B cell (primary cell): ENCODE results near the gene EPS8L3. TPM values are rescaled to one million over a fixed set of nuclear protein-coding genes. Genes with fewer than 3 reads are reported as not detected.

Source experiments
- ATAC-seq: fragments of 200-7000 bp; cut with Tn5 transposase; one replicate; pipeline ENCODE4 v1.10.0; 2021; ENCODE audit warnings: low read depth, mild to moderate bottlenecking, moderate number of reproducible peaks, moderate library complexity
- CTCF ChIA-PET: fragments of 350-600 bp; sonication (Branson Sonifier 250); formaldehyde crosslinking; loops from one replicate; lab custom pipeline; 2021; ENCODE audit warnings: antibody characterized with exemption, inconsistent platforms; lab: Charles Lee
- POLR2A ChIA-PET: fragments of 350-600 bp; sonication (Branson Sonifier 250); formaldehyde crosslinking; loops from one replicate; lab custom pipeline; 2021; ENCODE audit warnings: antibody characterized with exemption; lab: Charles Lee
- DNase-seq: peaks from one replicate; pipeline ENCODE4 v3.0.0; 2013
- H2AFZ ChIP-seq: 2 replicates; pipeline ENCODE4 v1.6.1; 2012; ENCODE audit warnings: mild to moderate bottlenecking, low read depth, low read length; ENCODE audit not compliant: insufficient read depth, poor library complexity, severe bottlenecking
- H3K27ac ChIP-seq, 2 donors: 1 replicate in 1 of 2; 2 replicates in 1 of 2; pipeline ENCODE4 v1.5.1; 2012 to 2013; ENCODE audit warnings: low read length in 2 of 2, mild to moderate bottlenecking in 2 of 2, moderate library complexity in 1 of 2
- H3K27me3 ChIP-seq, 4 experiments: fragments of 200-600 bp in 1 of 4; sonication (generic) in 1 of 4; replicated peaks in 1 of 4; 1 replicate in 2 of 4; 2 replicates in 2 of 4; pipeline versions ENCODE4 v1.6.1 to v1.7.0; 2013 to 2016; ENCODE audit warnings: low read length in 3 of 4, mild to moderate bottlenecking in 2 of 4, mixed read lengths in 1 of 4, moderate library complexity in 1 of 4; ENCODE audit not compliant: insufficient read depth in 4 of 4, control insufficient read depth in 3 of 4; ENCODE audit errors: control extremely low read depth in 1 of 4
- H3K36me3 ChIP-seq, 2 experiments: replicated peaks in 1 of 2; 1 replicate in 1 of 2; 2 replicates in 1 of 2; pipeline versions ENCODE4 v1.6.1 to v1.7.1; 2013; ENCODE audit warnings: low read length in 1 of 2; ENCODE audit not compliant: insufficient read depth in 2 of 2, control insufficient read depth in 1 of 2; ENCODE audit errors: control extremely low read depth in 1 of 2, extremely low read depth in 1 of 2
- H3K4me1 ChIP-seq, 2 donors: fragments of 200-600 bp in 1 of 2; sonication (generic) in 1 of 2; 1 replicate in 1 of 2; 2 replicates in 1 of 2; pipeline versions ENCODE4 v1.5.1 to v1.6.1; 2013 to 2017; ENCODE audit warnings: low read length in 2 of 2; ENCODE audit not compliant: control insufficient read depth in 2 of 2, insufficient read depth in 2 of 2
- H3K4me2 ChIP-seq: replicated peaks from 2 replicates; pipeline ENCODE3; 2012; ENCODE audit warnings: mild to moderate bottlenecking, low read depth, low read length; ENCODE audit not compliant: poor library complexity, severe bottlenecking
- H3K4me3 ChIP-seq, 5 experiments: fragments of 200-600 bp in 1 of 5; sonication (generic) in 1 of 5; 1 replicate in 3 of 5; 2 replicates in 2 of 5; pipeline versions ENCODE4 v1.5.1 to v1.7.0; 2011 to 2016; ENCODE audit warnings: low read length in 4 of 5, mild to moderate bottlenecking in 4 of 5, low read depth in 2 of 5, control low read depth in 1 of 5, moderate library complexity in 1 of 5; ENCODE audit not compliant: insufficient read depth in 1 of 5; ENCODE audit errors: control extremely low read depth in 1 of 5, extremely low read depth in 1 of 5
- H3K79me2 ChIP-seq: fragments of 200-600 bp; sonication (generic); one replicate; pipeline ENCODE4 v1.6.0; 2016; ENCODE audit warnings: low read length; ENCODE audit not compliant: control insufficient read depth, insufficient read depth
- H3K9ac ChIP-seq: fragments of 200-600 bp; sonication (generic); 2 replicates; pipeline ENCODE4 v1.6.1; 2017; ENCODE audit warnings: mild to moderate bottlenecking, low read length, moderate library complexity
- H3K9me3 ChIP-seq, 3 donors: one replicate each; pipeline versions ENCODE4 v1.6.1 to v1.7.1; 2013; ENCODE audit warnings: low read length in 2 of 3; ENCODE audit not compliant: control insufficient read depth in 2 of 3, insufficient read depth in 1 of 3; ENCODE audit errors: control extremely low read depth in 1 of 3
- H4K20me1 ChIP-seq: 2 replicates; pipeline ENCODE4 v1.6.0; 2012; ENCODE audit warnings: mild to moderate bottlenecking, low read length; ENCODE audit not compliant: insufficient read depth, control insufficient read depth, poor library complexity, severe bottlenecking
- H3K27ac Mint-ChIP-seq: one replicate; pipeline ENCODE4 v1.8.0; 2021; ENCODE audit warnings: mixed read lengths
- H3K27me3 Mint-ChIP-seq: one replicate; pipeline ENCODE4 v1.8.0; 2021; ENCODE audit warnings: mixed read lengths
- H3K4me1 Mint-ChIP-seq: one replicate; pipeline ENCODE4 v1.8.0; 2021; ENCODE audit warnings: mixed read lengths
- H3K4me3 Mint-ChIP-seq: one replicate; pipeline ENCODE4 v1.8.0; 2021; ENCODE audit warnings: mixed read lengths
- H3K9me3 Mint-ChIP-seq: one replicate; pipeline ENCODE4 v1.8.0; 2022; ENCODE audit warnings: mixed read lengths; ENCODE audit not compliant: insufficient read depth
- EZH2 ChIP-seq: IDR thresholded peaks from 2 replicates; pipeline ENCODE4 v1.6.1; 2012; ENCODE audit warnings: borderline replicate concordance, low read depth, mild to moderate bottlenecking, moderate library complexity, low read length; ENCODE audit not compliant: insufficient read depth, poor library complexity, severe bottlenecking
- whole genome bisulfite sequencing: methylation state at CpG from one replicate; pipeline ENCODE4 v1.1.5; 2013; ENCODE audit warnings: missing lambda C conversion rate; ENCODE audit not compliant: insufficient coverage; 5-methylcytosine and 5-hydroxymethylcytosine counted together
- intact Hi-C: fragments of 100-400 bp; cut with micrococcal nuclease; formaldehyde crosslinking; loops from one replicate; pipeline ENCODE4 v1.10.0; 2022
- polyA plus RNA-seq: library from polyadenylated mRNA; depleted of rRNA; stranded (reverse); fragments of >200 nt; gene quantifications from 2 replicates; pipeline ENCODE4 v1.2.3, GENCODE V29; 2012
- total RNA-seq, 2 donors: library from RNA; stranded (reverse); fragments of 120-200 nt in 1 of 2; gene quantifications; 1 replicate in 1 of 2; 2 replicates in 1 of 2; pipeline versions ENCODE4 v1.2.3 to v1.2.4, GENCODE V29; 2013 to 2022
- TF ChIP-seq, protein P1 (sequence below): fragments of 200-600 bp; IDR thresholded peaks from one replicate; pipeline ENCODE4 v1.8.0; 2022; ENCODE audit warnings: antibody characterized with exemption, mild to moderate bottlenecking

Gene EPS8L3
- total and polyA plus RNA-seq, 2 donors (not counting 1 experiment from before 2014, with no cell fraction given): not detected

DNA sequence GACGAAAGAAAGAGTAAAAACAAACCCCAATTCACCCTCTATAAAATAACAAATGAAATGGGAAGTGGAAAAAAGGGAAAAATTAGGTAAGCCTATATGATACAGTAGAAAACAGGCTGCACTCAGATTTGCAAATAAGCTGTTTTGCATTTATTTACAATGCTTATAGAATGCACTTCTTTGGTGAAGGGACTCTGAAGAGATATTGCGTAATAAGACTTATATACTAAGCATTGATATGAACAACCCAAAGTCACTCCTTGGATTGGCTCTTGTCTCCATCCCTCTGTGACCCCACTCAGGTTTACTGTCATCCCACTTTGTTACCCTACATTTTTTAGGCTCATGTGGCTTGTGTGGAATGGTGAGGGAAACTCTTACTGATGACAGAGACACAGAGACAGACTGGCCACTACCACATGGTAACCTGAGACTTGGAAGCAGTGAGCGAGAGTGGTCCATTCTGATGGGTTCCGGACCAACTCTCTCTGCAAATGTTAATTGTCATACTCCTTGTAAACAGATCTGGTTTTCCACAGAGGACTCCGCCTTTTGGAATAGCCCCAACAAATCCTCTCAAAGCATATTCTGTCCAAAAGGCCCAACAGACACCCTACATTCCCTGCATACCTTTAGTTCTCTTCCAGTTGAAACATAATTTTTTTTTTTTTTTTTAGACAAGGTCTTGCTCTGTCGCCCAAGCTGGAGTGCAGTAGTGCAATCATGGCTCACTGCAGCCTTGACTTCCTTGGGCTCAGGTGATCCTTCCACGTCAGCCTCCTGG, 40.6 kb downstream of the EPS8L3 start:
- WGBS: 100% methylated on average over 4 of the region's 7 CpGs
- ChIA-PET CTCF (no interaction called here), POLR2A (no interaction called here)
- H3K9me3 Mint-ChIP-seq: no peaks in the 10 kb centered on the region
- no peak for ATAC-seq
- Histone ChIP-seq H4K20me1 (no peaks in the 10 kb centered on the region), H3K9me3 (no peaks in the 10 kb centered on the region), H3K4me1 (no peaks in the 10 kb centered on the region), H3K4me2 (no peak overlapping the region), H3K27ac (no peak overlapping the region), H3K27me3 (no peaks in the 10 kb centered on the region), H3K36me3 (no peaks in the 10 kb centered on the region), H3K9ac (no peak overlapping the region), H3K79me2 (no peaks in the 10 kb centered on the region), H2AFZ (no peak overlapping the region), H3K4me3 (no peak overlapping the region)
- H3K27ac Mint-ChIP-seq: no peak overlapping the region
- intact Hi-C loops: no loop called here
- no peaks in the 10 kb centered on the region for H3K4me1 Mint-ChIP-seq
- no peak overlapping the region for H3K4me3 Mint-ChIP-seq
- H3K27me3 Mint-ChIP-seq: peaks cover 18% of the 10 kb centered on the region
- TF ChIP-seq EZH2: no peak
- TF ChIP-seq, protein P1, sequence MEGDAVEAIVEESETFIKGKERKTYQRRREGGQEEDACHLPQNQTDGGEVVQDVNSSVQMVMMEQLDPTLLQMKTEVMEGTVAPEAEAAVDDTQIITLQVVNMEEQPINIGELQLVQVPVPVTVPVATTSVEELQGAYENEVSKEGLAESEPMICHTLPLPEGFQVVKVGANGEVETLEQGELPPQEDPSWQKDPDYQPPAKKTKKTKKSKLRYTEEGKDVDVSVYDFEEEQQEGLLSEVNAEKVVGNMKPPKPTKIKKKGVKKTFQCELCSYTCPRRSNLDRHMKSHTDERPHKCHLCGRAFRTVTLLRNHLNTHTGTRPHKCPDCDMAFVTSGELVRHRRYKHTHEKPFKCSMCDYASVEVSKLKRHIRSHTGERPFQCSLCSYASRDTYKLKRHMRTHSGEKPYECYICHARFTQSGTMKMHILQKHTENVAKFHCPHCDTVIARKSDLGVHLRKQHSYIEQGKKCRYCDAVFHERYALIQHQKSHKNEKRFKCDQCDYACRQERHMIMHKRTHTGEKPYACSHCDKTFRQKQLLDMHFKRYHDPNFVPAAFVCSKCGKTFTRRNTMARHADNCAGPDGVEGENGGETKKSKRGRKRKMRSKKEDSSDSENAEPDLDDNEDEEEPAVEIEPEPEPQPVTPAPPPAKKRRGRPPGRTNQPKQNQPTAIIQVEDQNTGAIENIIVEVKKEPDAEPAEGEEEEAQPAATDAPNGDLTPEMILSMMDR: no peak
- no peak for DNase-seq

GRCh38 chr1:109721971-109722370, 41.8 kb downstream of the EPS8L3 start:
- H3K27me3 ChIP-seq: no peaks in the 10 kb centered on the region
- H3K27me3 Mint-ChIP-seq: peaks cover 18% of the 10 kb centered on the region
- no peak overlapping the region for H3K4me3 ChIP-seq
- no peaks in the 10 kb centered on the region for H3K4me1 ChIP-seq
- ATAC-seq: no peak
- WGBS: no CpG with 5 or more reads among the region's 1 CpG
- H3K4me2 ChIP-seq: no peak overlapping the region
- CTCF ChIA-PET: no interaction called here
- no peaks in the 10 kb centered on the region for H3K9me3 ChIP-seq
- H3K27ac Mint-ChIP-seq: no peak overlapping the region
- H3K79me2 ChIP-seq: no peaks in the 10 kb centered on the region
- POLR2A ChIA-PET: no interaction called here
- no peak overlapping the region for H2AFZ ChIP-seq
- no peaks in the 10 kb centered on the region for H4K20me1 ChIP-seq
- no peak for DNase-seq
- H3K36me3 ChIP-seq: no peaks in the 10 kb centered on the region
- no peak overlapping the region for H3K9ac ChIP-seq
- no peak overlapping the region for H3K27ac ChIP-seq
- H3K9me3 Mint-ChIP-seq: no peaks in the 10 kb centered on the region
- intact Hi-C loops: no loop called here
- TF ChIP-seq, protein P1: no peak
- no peak for TF ChIP-seq EZH2
- no peaks in the 10 kb centered on the region for H3K4me1 Mint-ChIP-seq
- H3K4me3 Mint-ChIP-seq: no peak overlapping the region
